ENCODE data around the gene TRIM36.

TRIM36 gene

GRCh38 chr5:115166744-115167393 lies 2.8 kb downstream of the TRIM36 start:
- no peak for DNase-seq (ENCODE audit: low spot score)

- no peak for DNase-seq (ENCODE audit: low spot score)
These were observed 3.9 kb downstream of the TRIM36 start for GRCh38 chr5:115165790-115166189.

- no peak for DNase-seq (ENCODE audit: low spot score)
These were observed 8.7 kb downstream of the TRIM36 start for GRCh38 chr5:115160975-115161475.

- no peak for DNase-seq (ENCODE audit: low spot score)
These were observed 18.4 kb downstream of the TRIM36 start for GRCh38 chr5:115151208-115151805.

- DNase-seq (ENCODE audit: low spot score): no peak
These were observed 19.2 kb downstream of the TRIM36 start for GRCh38 chr5:115150512-115150911.

GRCh38 chr5:115147052-115147451 lies 22.7 kb downstream of the TRIM36 start:
- no peak for DNase-seq (ENCODE audit: low spot score)

GRCh38 chr5:115136294-115136693 lies 33.4 kb downstream of the TRIM36 start:
- DNase-seq (ENCODE audit: low spot score): no peak

GRCh38 chr5:115132465-115132864 lies 37.2 kb downstream of the TRIM36 start:
- no peak for DNase-seq (ENCODE audit: low spot score)

GRCh38 chr5:115126303-115126702 lies 43.4 kb downstream of the TRIM36 start:
- DNase-seq (ENCODE audit: low spot score): no peak

- DNase-seq (ENCODE audit: low spot score): no peak
These were observed 45.0 kb downstream of the TRIM36 start for GRCh38 chr5:115124741-115125140.

- no peak for DNase-seq (ENCODE audit: low spot score)
These were observed 53.7 kb downstream of the TRIM36 start for GRCh38 chr5:115116001-115116400.

GRCh38 chr5:115109840-115110239 lies 59.9 kb downstream of the TRIM36 start:
- no peak for DNase-seq (ENCODE audit: low spot score)

- no peak for DNase-seq (ENCODE audit: low spot score)
These were observed 60.4 kb downstream of the TRIM36 start for GRCh38 chr5:115109356-115109755.

GRCh38 chr5:115100319-115100955 lies 69.3 kb downstream of the TRIM36 start:
- DNase-seq (ENCODE audit: low spot score): no peak

- DNase-seq (ENCODE audit: low spot score): peak; percentile 66
These were observed 71.5 kb downstream of the TRIM36 start for GRCh38 chr5:115098041-115098702.

- no peak for DNase-seq (ENCODE audit: low spot score)
These were observed 72.5 kb downstream of the TRIM36 start for GRCh38 chr5:115097236-115097635.

GRCh38 chr5:115096034-115096769 lies 73.5 kb downstream of the TRIM36 start:
- peak; percentile 51 for DNase-seq (ENCODE audit: low spot score)

GRCh38 chr5:115087951-115088350 lies 81.8 kb downstream of the TRIM36 start:
- DNase-seq (ENCODE audit: low spot score): no peak

GRCh38 chr5:115086473-115086872 lies 83.2 kb downstream of the TRIM36 start:
- DNase-seq (ENCODE audit: low spot score): no peak

- DNase-seq (ENCODE audit: low spot score): no peak
These were observed 85.4 kb downstream of the TRIM36 start for GRCh38 chr5:115084246-115084793.

GRCh38 chr5:115079924-115080623 lies 89.6 kb downstream of the TRIM36 start:
- DNase-seq (ENCODE audit: low spot score): no peak
